Measurements from ENCODE around the gene JTB. TPM values are rescaled to one million over a fixed set of nuclear protein-coding genes. Genes with fewer than 3 reads are reported as not detected.
A peak's percentile ranks its signal among the peaks of the same experiment; 100 is the strongest.

JTB gene
- total and polyA plus RNA-seq, 9 of the 15 experiments (the other 6 are each of a cell fraction or from before 2014, with no cell fraction given) = 24.7 to 308 (median 151) TPM

DNA sequence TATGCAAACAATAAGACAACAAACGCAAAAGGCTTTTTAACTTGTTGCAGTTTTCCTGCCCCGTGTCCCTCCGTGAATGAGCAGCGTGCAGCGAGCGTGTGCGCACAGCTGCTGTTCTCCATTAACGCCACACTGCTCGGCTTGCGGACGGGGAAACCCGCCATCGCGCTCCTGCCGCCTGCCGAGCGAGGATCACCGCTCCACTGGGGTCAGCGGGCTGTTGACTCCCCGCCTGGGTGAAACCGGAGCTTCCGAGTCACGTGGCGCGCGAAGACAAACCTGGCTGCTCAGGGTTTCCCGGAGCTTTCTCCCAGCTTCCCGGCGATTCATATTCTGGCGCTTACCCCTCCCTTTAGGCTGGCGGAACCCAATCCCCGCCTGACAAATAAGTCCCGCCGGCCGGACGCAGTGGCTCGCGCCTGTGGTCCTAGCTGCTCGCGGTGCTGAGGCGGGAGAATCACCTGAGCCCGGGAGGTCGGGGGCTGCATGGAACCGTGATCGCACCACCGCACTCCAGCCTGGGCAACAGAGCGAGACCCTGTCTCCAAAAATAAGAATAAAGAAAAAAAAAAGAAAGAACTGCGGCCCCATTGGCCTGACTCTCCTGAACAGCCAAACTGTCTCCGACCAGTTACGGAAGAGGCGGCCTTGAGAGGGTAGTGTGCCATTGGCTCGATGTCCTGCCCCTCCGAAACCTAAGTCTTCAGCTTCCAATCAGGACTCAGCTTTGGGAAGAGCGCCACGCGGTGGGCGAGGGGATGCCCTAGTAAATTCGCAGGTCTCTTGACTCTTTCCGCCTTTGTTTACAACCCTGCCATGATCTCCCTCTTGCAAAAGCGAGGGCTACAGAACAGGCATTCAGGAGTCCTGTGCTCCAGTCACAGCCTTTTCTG is 10.1 kb downstream of the JTB start, which contains the start of gene CREB3L4 (continued):
- TF ChIP-seq, protein P1, sequence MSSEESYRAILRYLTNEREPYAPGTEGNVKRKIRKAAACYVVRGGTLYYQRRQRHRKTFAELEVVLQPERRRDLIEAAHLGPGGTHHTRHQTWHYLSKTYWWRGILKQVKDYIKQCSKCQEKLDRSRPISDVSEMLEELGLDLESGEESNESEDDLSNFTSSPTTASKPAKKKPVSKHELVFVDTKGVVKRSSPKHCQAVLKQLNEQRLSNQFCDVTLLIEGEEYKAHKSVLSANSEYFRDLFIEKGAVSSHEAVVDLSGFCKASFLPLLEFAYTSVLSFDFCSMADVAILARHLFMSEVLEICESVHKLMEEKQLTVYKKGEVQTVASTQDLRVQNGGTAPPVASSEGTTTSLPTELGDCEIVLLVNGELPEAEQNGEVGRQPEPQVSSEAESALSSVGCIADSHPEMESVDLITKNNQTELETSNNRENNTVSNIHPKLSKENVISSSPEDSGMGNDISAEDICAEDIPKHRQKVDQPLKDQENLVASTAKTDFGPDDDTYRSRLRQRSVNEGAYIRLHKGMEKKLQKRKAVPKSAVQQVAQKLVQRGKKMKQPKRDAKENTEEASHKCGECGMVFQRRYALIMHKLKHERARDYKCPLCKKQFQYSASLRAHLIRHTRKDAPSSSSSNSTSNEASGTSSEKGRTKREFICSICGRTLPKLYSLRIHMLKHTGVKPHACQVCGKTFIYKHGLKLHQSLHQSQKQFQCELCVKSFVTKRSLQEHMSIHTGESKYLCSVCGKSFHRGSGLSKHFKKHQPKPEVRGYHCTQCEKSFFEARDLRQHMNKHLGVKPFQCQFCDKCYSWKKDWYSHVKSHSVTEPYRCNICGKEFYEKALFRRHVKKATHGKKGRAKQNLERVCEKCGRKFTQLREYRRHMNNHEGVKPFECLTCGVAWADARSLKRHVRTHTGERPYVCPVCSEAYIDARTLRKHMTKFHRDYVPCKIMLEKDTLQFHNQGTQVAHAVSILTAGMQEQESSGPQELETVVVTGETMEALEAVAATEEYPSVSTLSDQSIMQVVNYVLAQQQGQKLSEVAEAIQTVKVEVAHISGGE (CRISPR knock-in tag; IDR thresholded peaks at IDR 0.05) = peak in 1 of 3 experiments; percentile 86; a peak in 3 of 6 replicates
- TF ChIP-seq ESRRB (CRISPR knock-in tag; IDR thresholded peaks at IDR 0.05; ENCODE audit: borderline replicate concordance) (no peak), SMAD1 (IDR thresholded peaks at IDR 0.05; ENCODE audit: low read depth, low read length, partially characterized antibody) (no peak), ZNF24 (IDR thresholded peaks at IDR 0.05) (no peak), ZNF583 (CRISPR knock-in tag; IDR thresholded peaks at IDR 0.05) (no peak), ZBTB7A (IDR thresholded peaks at IDR 0.05; ENCODE audit: borderline replicate concordance, control insufficient read depth, low read depth, low read length) (peak; percentile 77; the same call in 1 of the 2 replicates), TRIM28 (IDR thresholded peaks at IDR 0.05) (no peak), NFYB (IDR thresholded peaks at IDR 0.05; ENCODE audit: extremely low read depth, insufficient read length) (peak; percentile 99), ZKSCAN3 (CRISPR knock-in tag; IDR thresholded peaks at IDR 0.05) (no peak), RUNX1 (IDR thresholded peaks at IDR 0.05; ENCODE audit: low read depth) (no peak), GATAD2B (IDR thresholded peaks at IDR 0.05; ENCODE audit: borderline replicate concordance) (no peak), GABPB2 (CRISPR knock-in tag; conservative IDR thresholded peaks at IDR 0.05) (no peak), PHF8 (IDR thresholded peaks at IDR 0.05; ENCODE audit: borderline replicate concordance, low read length) (peak; percentile 82; the same call in 1 of the 2 replicates), PHB (CRISPR knock-in tag; IDR thresholded peaks at IDR 0.05) (no peak), FOXK1 (CRISPR knock-in tag; IDR thresholded peaks at IDR 0.05; ENCODE audit: borderline replicate concordance) (peak; percentile 69; the same call in 1 of the 2 replicates), JUNB (CRISPR knock-in tag; conservative IDR thresholded peaks at IDR 0.05) (no peak), MTA1 (IDR thresholded peaks at IDR 0.05; ENCODE audit: borderline replicate concordance) (no peak), ZNF717 (CRISPR knock-in tag; IDR thresholded peaks at IDR 0.05) (no peak), TAF9B (IDR thresholded peaks at IDR 0.05; ENCODE audit: partially characterized antibody) (peak; percentile 62)
- TF ChIP-seq, protein P2, sequence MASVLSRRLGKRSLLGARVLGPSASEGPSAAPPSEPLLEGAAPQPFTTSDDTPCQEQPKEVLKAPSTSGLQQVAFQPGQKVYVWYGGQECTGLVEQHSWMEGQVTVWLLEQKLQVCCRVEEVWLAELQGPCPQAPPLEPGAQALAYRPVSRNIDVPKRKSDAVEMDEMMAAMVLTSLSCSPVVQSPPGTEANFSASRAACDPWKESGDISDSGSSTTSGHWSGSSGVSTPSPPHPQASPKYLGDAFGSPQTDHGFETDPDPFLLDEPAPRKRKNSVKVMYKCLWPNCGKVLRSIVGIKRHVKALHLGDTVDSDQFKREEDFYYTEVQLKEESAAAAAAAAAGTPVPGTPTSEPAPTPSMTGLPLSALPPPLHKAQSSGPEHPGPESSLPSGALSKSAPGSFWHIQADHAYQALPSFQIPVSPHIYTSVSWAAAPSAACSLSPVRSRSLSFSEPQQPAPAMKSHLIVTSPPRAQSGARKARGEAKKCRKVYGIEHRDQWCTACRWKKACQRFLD (CRISPR knock-in tag; IDR thresholded peaks at IDR 0.05) = peak; percentile 59; the same call in 1 of the 2 replicates
- TF ChIP-seq, protein P3, sequence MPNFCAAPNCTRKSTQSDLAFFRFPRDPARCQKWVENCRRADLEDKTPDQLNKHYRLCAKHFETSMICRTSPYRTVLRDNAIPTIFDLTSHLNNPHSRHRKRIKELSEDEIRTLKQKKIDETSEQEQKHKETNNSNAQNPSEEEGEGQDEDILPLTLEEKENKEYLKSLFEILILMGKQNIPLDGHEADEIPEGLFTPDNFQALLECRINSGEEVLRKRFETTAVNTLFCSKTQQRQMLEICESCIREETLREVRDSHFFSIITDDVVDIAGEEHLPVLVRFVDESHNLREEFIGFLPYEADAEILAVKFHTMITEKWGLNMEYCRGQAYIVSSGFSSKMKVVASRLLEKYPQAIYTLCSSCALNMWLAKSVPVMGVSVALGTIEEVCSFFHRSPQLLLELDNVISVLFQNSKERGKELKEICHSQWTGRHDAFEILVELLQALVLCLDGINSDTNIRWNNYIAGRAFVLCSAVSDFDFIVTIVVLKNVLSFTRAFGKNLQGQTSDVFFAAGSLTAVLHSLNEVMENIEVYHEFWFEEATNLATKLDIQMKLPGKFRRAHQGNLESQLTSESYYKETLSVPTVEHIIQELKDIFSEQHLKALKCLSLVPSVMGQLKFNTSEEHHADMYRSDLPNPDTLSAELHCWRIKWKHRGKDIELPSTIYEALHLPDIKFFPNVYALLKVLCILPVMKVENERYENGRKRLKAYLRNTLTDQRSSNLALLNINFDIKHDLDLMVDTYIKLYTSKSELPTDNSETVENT (CRISPR knock-in tag; IDR thresholded peaks at IDR 0.05) = peak; percentile 79
